MM.1S (cell line): ENCODE results near the gene ELOB.

Experiments used
- EZH2 ChIP-seq: fragments of 300-600 bp; sonication (generic); optimal IDR thresholded peaks from 2 replicates; pipeline ENCODE3; 2017; ENCODE audit warnings: low read depth, mild to moderate bottlenecking, antibody characterized with exemption, low read length, mixed read lengths
- TF ChIP-seq, protein P1 (sequence below): fragments of 300-600 bp; sonication (generic); IDR thresholded peaks from 2 replicates; pipeline ENCODE4 v1.5.1; 2016; ENCODE audit warnings: antibody characterized with exemption, low read length, mixed read lengths

DNA sequence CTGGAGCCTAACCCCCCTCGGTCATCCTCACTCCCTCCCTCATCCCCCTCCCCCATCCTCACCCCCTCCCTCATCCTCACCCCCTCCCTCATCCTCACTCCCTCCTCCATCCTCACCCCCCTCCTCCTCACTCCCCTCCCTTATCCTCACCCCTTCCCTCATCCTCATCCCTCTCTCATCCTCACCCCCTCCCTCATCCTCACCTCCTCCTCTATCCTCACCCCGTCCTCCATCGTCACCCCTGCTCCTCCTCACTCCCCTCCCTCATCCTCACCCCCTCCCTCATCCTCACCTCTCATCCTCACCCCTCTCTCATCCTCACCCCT, 9.7 kb upstream of the ELOB start:
- TF ChIP-seq, protein P1, sequence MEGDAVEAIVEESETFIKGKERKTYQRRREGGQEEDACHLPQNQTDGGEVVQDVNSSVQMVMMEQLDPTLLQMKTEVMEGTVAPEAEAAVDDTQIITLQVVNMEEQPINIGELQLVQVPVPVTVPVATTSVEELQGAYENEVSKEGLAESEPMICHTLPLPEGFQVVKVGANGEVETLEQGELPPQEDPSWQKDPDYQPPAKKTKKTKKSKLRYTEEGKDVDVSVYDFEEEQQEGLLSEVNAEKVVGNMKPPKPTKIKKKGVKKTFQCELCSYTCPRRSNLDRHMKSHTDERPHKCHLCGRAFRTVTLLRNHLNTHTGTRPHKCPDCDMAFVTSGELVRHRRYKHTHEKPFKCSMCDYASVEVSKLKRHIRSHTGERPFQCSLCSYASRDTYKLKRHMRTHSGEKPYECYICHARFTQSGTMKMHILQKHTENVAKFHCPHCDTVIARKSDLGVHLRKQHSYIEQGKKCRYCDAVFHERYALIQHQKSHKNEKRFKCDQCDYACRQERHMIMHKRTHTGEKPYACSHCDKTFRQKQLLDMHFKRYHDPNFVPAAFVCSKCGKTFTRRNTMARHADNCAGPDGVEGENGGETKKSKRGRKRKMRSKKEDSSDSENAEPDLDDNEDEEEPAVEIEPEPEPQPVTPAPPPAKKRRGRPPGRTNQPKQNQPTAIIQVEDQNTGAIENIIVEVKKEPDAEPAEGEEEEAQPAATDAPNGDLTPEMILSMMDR, result no peak
- TF ChIP-seq EZH2, result no peak
